IMR-90 (cell line): ENCODE measurements around the gene TEF. TPM values are rescaled to one million over a fixed set of nuclear protein-coding genes. Genes with fewer than 3 reads are reported as not detected.
"Not testable (repeated sequence)": the region's sequence is repeated elsewhere in the genome, so short reads cannot be mapped to it uniquely, and the experiment has no call there.

Experiments
- ATAC-seq: fragments of 200-7000 bp; cut with Tn5 transposase; 2 replicates; pipeline ENCODE4 v1.9.1; 2020; ENCODE audit warnings: low read depth, mild to moderate bottlenecking, moderate library complexity
- BruUV-seq: library from RNA; stranded (reverse); fragments of 400-500 nt; replicated peaks from 2 replicates; lab custom pipeline; 2021; lab: Mats Ljungman, UMichigan
- CTCF ChIA-PET: fragments of 300-600 bp; formaldehyde crosslinking; extraction: SDS; loops from one replicate; lab custom pipeline; 2021; ENCODE audit warnings: antibody characterized with exemption; lab: Yijun Ruan, JAX
- POLR2A ChIA-PET: fragments of 300-600 bp; sonication (Branson Sonifier 250); formaldehyde crosslinking; loops from one replicate; lab custom pipeline; 2022; ENCODE audit warnings: antibody characterized with exemption; ENCODE audit not compliant: unreplicated experiment; lab: Charles Lee
- DNase-seq: peaks from one replicate; pipeline ENCODE4 v3.0.0; 2013
- H2AFZ ChIP-seq: replicated peaks from 2 replicates; pipeline ENCODE3; 2013; ENCODE audit warnings: low read length, mild to moderate bottlenecking; ENCODE audit not compliant: poor library complexity
- H2AK5ac ChIP-seq: 2 replicates; pipeline ENCODE4 v1.6.1; 2013; ENCODE audit warnings: low read depth, low read length, inconsistent platforms
- H2AK9ac ChIP-seq: replicated peaks from 2 replicates; pipeline ENCODE3; 2013; ENCODE audit warnings: mild to moderate bottlenecking, low read depth, low read length, moderate library complexity; ENCODE audit not compliant: poor library complexity
- H2BK120ac ChIP-seq: 2 replicates; pipeline ENCODE4 v1.6.1; 2013; ENCODE audit warnings: low read depth, low read length, inconsistent platforms
- H2BK15ac ChIP-seq: 3 replicates; pipeline ENCODE4 v1.6.1; 2013; ENCODE audit warnings: low read depth, low read length, inconsistent platforms
- H2BK20ac ChIP-seq: 2 replicates; pipeline ENCODE4 v1.6.1; 2013; ENCODE audit warnings: low read depth, mild to moderate bottlenecking, inconsistent platforms, low read length, moderate library complexity
- H2BK5ac ChIP-seq: 2 replicates; pipeline ENCODE4 v1.6.1; 2013; ENCODE audit warnings: mild to moderate bottlenecking, low read depth, low read length, inconsistent platforms; ENCODE audit not compliant: poor library complexity, severe bottlenecking
- H3K14ac ChIP-seq: replicated peaks from 2 replicates; pipeline ENCODE4 v1.6.1; 2013; ENCODE audit warnings: low read depth, low read length, inconsistent platforms
- H3K18ac ChIP-seq: 2 replicates; pipeline ENCODE4 v1.6.1; 2013; ENCODE audit warnings: low read depth, low read length, control low read depth
- H3K23ac ChIP-seq: 2 replicates; pipeline ENCODE4 v1.6.1; 2013; ENCODE audit warnings: low read depth, low read length, inconsistent platforms
- H3K27ac ChIP-seq: 2 replicates; pipeline ENCODE4 v1.5.1; 2013; ENCODE audit warnings: mild to moderate bottlenecking, control low read depth, low read length; ENCODE audit not compliant: insufficient read depth
- H3K27me3 ChIP-seq: 2 replicates; pipeline ENCODE4 v1.6.1; 2013; ENCODE audit warnings: low read length; ENCODE audit not compliant: control insufficient read depth, insufficient read depth
- H3K36me3 ChIP-seq: 2 replicates; pipeline ENCODE4 v1.6.1; 2013; ENCODE audit warnings: low read length, mixed read lengths; ENCODE audit not compliant: control insufficient read depth, insufficient read depth
- H3K4ac ChIP-seq: 2 replicates; pipeline ENCODE4 v1.6.1; 2013; ENCODE audit warnings: low read depth, low read length, inconsistent platforms
- H3K4me1 ChIP-seq: 2 replicates; pipeline ENCODE4 v1.6.1; 2013; ENCODE audit warnings: low read length, mixed read lengths; ENCODE audit not compliant: control insufficient read depth, insufficient read depth
- H3K4me2 ChIP-seq: 2 replicates; pipeline ENCODE4 v1.6.1; 2013; ENCODE audit warnings: low read depth, mild to moderate bottlenecking, control low read depth, low read length, moderate library complexity
- H3K4me3 ChIP-seq: 2 replicates; pipeline ENCODE4 v1.5.1; 2013; ENCODE audit warnings: low read depth, mild to moderate bottlenecking, control low read depth, low read length, moderate library complexity; ENCODE audit not compliant: insufficient read depth
- H3K56ac ChIP-seq: 2 replicates; pipeline ENCODE4 v1.6.1; 2013; ENCODE audit warnings: low read length, inconsistent platforms; ENCODE audit not compliant: insufficient read depth; ENCODE audit errors: extremely low read depth
- H3K79me1 ChIP-seq, 2 experiments: 2 replicates each; pipeline ENCODE4 v1.6.1; 2013; ENCODE audit warnings: low read length in 2 of 2, inconsistent platforms in 1 of 2, low read depth in 1 of 2
- H3K9ac ChIP-seq: 2 replicates; pipeline ENCODE4 v1.6.1; 2013; ENCODE audit warnings: low read depth, low read length, control low read depth
- H3K9me1 ChIP-seq: 2 replicates; pipeline ENCODE4 v1.6.1; 2013; ENCODE audit warnings: low read length, inconsistent platforms; ENCODE audit not compliant: insufficient read depth
- H3K9me3 ChIP-seq: 2 replicates; pipeline ENCODE4 v1.6.1; 2013; ENCODE audit warnings: low read length; ENCODE audit not compliant: control insufficient read depth, insufficient read depth
- H4K20me1 ChIP-seq: 2 replicates; pipeline ENCODE4 v1.6.1; 2013; ENCODE audit warnings: low read length, inconsistent platforms; ENCODE audit not compliant: insufficient read depth
- H4K5ac ChIP-seq: 2 replicates; pipeline ENCODE4 v1.6.1; 2013; ENCODE audit warnings: mild to moderate bottlenecking, low read depth, low read length, control low read depth
- H4K8ac ChIP-seq, 2 experiments: 2 replicates each; pipeline ENCODE4 v1.6.1; 2013; ENCODE audit warnings: low read depth in 2 of 2, low read length in 2 of 2, control low read depth in 1 of 2, inconsistent platforms in 1 of 2
- H4K91ac ChIP-seq: 2 replicates; pipeline ENCODE4 v1.6.1; 2013; ENCODE audit warnings: low read depth, low read length, inconsistent platforms; ENCODE audit not compliant: insufficient read depth
- WGBS, 2 experiments: methylation state at CpG; one replicate each; pipeline versions ENCODE4 v1.1.5 to v1.1.7; 2013; ENCODE audit warnings: missing lambda C conversion rate in 2 of 2; ENCODE audit not compliant: insufficient read length in 1 of 2; ENCODE audit errors: extremely low coverage in 2 of 2; 5-methylcytosine and 5-hydroxymethylcytosine counted together
- dilution Hi-C: fragments of 300-500 bp; cut with HindIII; formaldehyde crosslinking; loops from one replicate; pipeline ENCODE4 v1.14.3; 2018; ENCODE audit warnings: low sequenced_read_pairs; ENCODE audit not compliant: unreplicated experiment
- in situ Hi-C: fragments of 300-500 bp; cut with MboI; formaldehyde crosslinking; loops from 3 replicates; pipeline ENCODE4 v1.14.3; 2019; ENCODE audit warnings: low sequenced_read_pairs, inconsistent platforms, mixed read lengths
- intact Hi-C: fragments of 100-400 bp; cut with micrococcal nuclease; formaldehyde crosslinking; loops from 2 replicates; pipeline ENCODE4 v1.10.0; 2022
- polyA plus RNA-seq, 3 experiments: library from polyadenylated mRNA; depleted of rRNA; stranded (reverse); fragments of >200 nt; gene quantifications; 2 replicates each; pipeline ENCODE4 v1.2.3, GENCODE V29; 2012; ENCODE audit warnings: low replicate concordance in 1 of 3
- total RNA-seq: library from RNA; depleted of rRNA; stranded (reverse); fragments of >200 nt; gene quantifications from 2 replicates; pipeline ENCODE4 v1.2.3, GENCODE V29; 2012

TEF gene
- total and polyA plus RNA-seq, 2 of the 4 experiments (the other 2 are of a cell fraction): 5.6 to 11.6 TPM

DNA sequence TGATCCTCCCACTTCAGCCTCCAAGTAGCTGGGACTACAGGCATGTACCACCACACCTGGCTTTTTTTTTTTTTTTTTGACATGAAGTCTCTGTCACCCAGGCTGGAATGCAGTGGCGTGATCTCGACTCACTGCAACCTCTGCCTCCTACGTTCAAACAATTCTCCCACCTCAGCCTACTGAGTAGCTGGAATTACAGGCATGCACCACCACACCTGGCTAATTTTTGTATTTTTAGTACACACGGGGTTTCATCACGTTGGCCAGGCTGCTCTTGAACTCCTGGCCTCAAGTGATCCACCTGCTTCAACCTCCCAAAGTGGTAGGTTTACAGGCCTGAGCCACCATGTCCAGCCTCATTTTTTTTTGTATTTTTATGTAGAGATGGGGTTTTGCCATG lies 58.8 kb downstream of the TEF start:
- H2BK20ac ChIP-seq, H3K9me3 ChIP-seq, H3K27me3 ChIP-seq, H3K56ac ChIP-seq, H3K27ac ChIP-seq, H2AK5ac ChIP-seq, H3K4me2 ChIP-seq, H4K91ac ChIP-seq, H2AK9ac ChIP-seq, POLR2A ChIA-PET, H2BK5ac ChIP-seq, H3K4me1 ChIP-seq, CTCF ChIA-PET, H3K4ac ChIP-seq, H3K9ac ChIP-seq, H3K14ac ChIP-seq, H2BK120ac ChIP-seq, H2BK15ac ChIP-seq, H3K4me3 ChIP-seq, H3K9me1 ChIP-seq, H4K8ac ChIP-seq, ATAC-seq, DNase-seq, H2AFZ ChIP-seq, dilution Hi-C loops, H4K5ac ChIP-seq, H3K23ac ChIP-seq, in situ Hi-C loops, H3K18ac ChIP-seq, intact Hi-C loops, BruUV-seq: not testable (repeated sequence)
- WGBS, 2 experiments: 100% methylated on average over 1 of the region's 5 CpGs
- Histone ChIP-seq H3K36me3 (peaks cover 36% of the 10 kb centered on the region), H3K79me1 (peaks cover 20 to 65% of the 10 kb centered on the region in 2 experiments), H4K20me1 (peaks cover 91% of the 10 kb centered on the region)
